Endothelial cell of umbilical vein (primary cell): ENCODE data around the gene RAD1. TPM values are rescaled to one million over a fixed set of nuclear protein-coding genes. Genes with fewer than 3 reads are reported as not detected.

Source experiments
- BruUV-seq: library from RNA; stranded (reverse); fragments of 400-500 nt; replicated peaks from 2 replicates; lab custom pipeline; 2021; lab: Mats Ljungman, UMichigan
- CTCF ChIA-PET: fragments of 300-600, 350-600 bp; sonication (Branson Sonifier 250); formaldehyde crosslinking; loops from one replicate; lab custom pipeline; 2021; ENCODE audit warnings: antibody characterized with exemption, inconsistent platforms; lab: Charles Lee
- POLR2A ChIA-PET: fragments of 300-600, 350-600 bp; sonication (Branson Sonifier 250); formaldehyde crosslinking; loops from one replicate; lab custom pipeline; 2021; ENCODE audit warnings: antibody characterized with exemption, inconsistent platforms; lab: Charles Lee
- DNase-seq: peaks from one replicate; pipeline ENCODE4 v3.0.0-alpha.2; 2011; ENCODE audit warnings: low read depth, low spot score
- FAIRE-seq: peaks from 2 replicates; lab custom pipeline; 2011; peaks lifted over from hg19 to GRCh38; lab: Jason Lieb, UNC
- H2AFZ ChIP-seq: 2 replicates; pipeline ENCODE4 v1.6.0; 2012; ENCODE audit warnings: low read depth, low read length, control low read depth, inconsistent platforms
- H3K27ac ChIP-seq: 2 replicates; pipeline ENCODE4 v1.5.1; 2011; ENCODE audit warnings: low read depth, mild to moderate bottlenecking, control low read depth, low read length, moderate library complexity; ENCODE audit not compliant: insufficient read depth
- H3K27me3 ChIP-seq, 2 experiments: 2 replicates each; pipeline versions ENCODE4 v1.6.0 to v1.6.1; 2011; ENCODE audit warnings: low read length in 2 of 2, mixed read lengths in 1 of 2; ENCODE audit not compliant: control insufficient read depth in 2 of 2, insufficient read depth in 2 of 2
- H3K36me3 ChIP-seq, 2 experiments: 2 replicates in 1 of 2; 3 replicates in 1 of 2; pipeline ENCODE4 v1.5.1; 2011; ENCODE audit warnings: low read length in 2 of 2, mild to moderate bottlenecking in 1 of 2, moderate library complexity in 1 of 2; ENCODE audit not compliant: control insufficient read depth in 2 of 2, insufficient read depth in 2 of 2; ENCODE audit errors: extremely low read depth in 1 of 2
- H3K4me1 ChIP-seq: 3 replicates; pipeline ENCODE4 v1.5.1; 2011; ENCODE audit warnings: mild to moderate bottlenecking, low read length; ENCODE audit not compliant: control insufficient read depth, insufficient read depth; ENCODE audit errors: extremely low read depth
- H3K4me2 ChIP-seq: 2 replicates; pipeline ENCODE4 v1.6.1; 2011; ENCODE audit warnings: low read length, control low read depth, mixed read lengths; ENCODE audit not compliant: insufficient read depth
- H3K4me3 ChIP-seq, 3 experiments: fragments of 200-600 bp in 1 of 3; sonication (generic), shearing (Covaris generic) in 1 of 3; replicated peaks in 1 of 3; 2 replicates each; pipeline ENCODE4 v1.5.1; 2011 to 2016; ENCODE audit warnings: control low read depth in 3 of 3, low read length in 3 of 3, mild to moderate bottlenecking in 2 of 3, inconsistent platforms in 1 of 3, low read depth in 1 of 3, moderate library complexity in 1 of 3; ENCODE audit not compliant: insufficient read depth in 1 of 3
- H3K79me2 ChIP-seq: 2 replicates; pipeline ENCODE4 v1.6.0; 2012; ENCODE audit warnings: low read length, inconsistent platforms; ENCODE audit not compliant: control insufficient read depth, insufficient read depth
- H3K9ac ChIP-seq: replicated peaks from 2 replicates; pipeline ENCODE3; 2011; ENCODE audit warnings: low read length, control low read depth; ENCODE audit not compliant: insufficient read depth; ENCODE audit errors: extremely low read depth
- H3K9me1 ChIP-seq: replicated peaks from 3 replicates; pipeline ENCODE4 v1.6.0; 2011; ENCODE audit warnings: mild to moderate bottlenecking, low read length; ENCODE audit not compliant: control insufficient read depth, insufficient read depth; ENCODE audit errors: extremely low read depth
- H3K9me3 ChIP-seq: replicated peaks from 2 replicates; pipeline ENCODE4 v1.5.1; 2012; ENCODE audit warnings: low read length, inconsistent platforms; ENCODE audit not compliant: control insufficient read depth, insufficient read depth
- H4K20me1 ChIP-seq: replicated peaks from 2 replicates; pipeline ENCODE3; 2011; ENCODE audit warnings: mild to moderate bottlenecking, low read length; ENCODE audit not compliant: control insufficient read depth, insufficient read depth; ENCODE audit errors: extremely low read depth
- EZH2 ChIP-seq: IDR thresholded peaks from 2 replicates; pipeline ENCODE4 v1.6.1; 2012; ENCODE audit warnings: borderline replicate concordance, low read depth, mild to moderate bottlenecking, moderate library complexity, low read length, inconsistent platforms; ENCODE audit not compliant: severe bottlenecking
- FOS ChIP-seq: IDR thresholded peaks from 2 replicates; pipeline ENCODE4 v1.6.1; 2011; ENCODE audit warnings: mild to moderate bottlenecking, low read length, moderate library complexity, borderline replicate concordance; ENCODE audit not compliant: insufficient read depth
- GATA2 ChIP-seq: IDR thresholded peaks from 2 replicates; pipeline ENCODE4 v1.7.0; 2011; ENCODE audit warnings: low read depth, mild to moderate bottlenecking, moderate library complexity, mixed read lengths, low read length; ENCODE audit not compliant: insufficient read length, insufficient read depth
- MYC ChIP-seq: IDR thresholded peaks from one replicate; pipeline ENCODE4 v1.6.1; 2011; ENCODE audit warnings: mild to moderate bottlenecking, low read depth, low read length
- POLR2A ChIP-seq: IDR thresholded peaks from 2 replicates; pipeline ENCODE4 v1.6.1; 2012; ENCODE audit warnings: low read depth, mild to moderate bottlenecking, control low read depth, low read length
- POLR2AphosphoS5 ChIP-seq: IDR thresholded peaks from 2 replicates; pipeline ENCODE4 v1.6.1; 2012; ENCODE audit warnings: low read depth, mild to moderate bottlenecking, control low read depth, low read length, moderate library complexity; ENCODE audit not compliant: insufficient read depth
- dilution Hi-C: fragments of 300-500 bp; cut with MboI; formaldehyde crosslinking; loops from one replicate; pipeline ENCODE4 v1.15.0; 2019; ENCODE audit warnings: low sequenced_read_pairs; ENCODE audit not compliant: extremely low pct_ligation_motif_present
- intact Hi-C: fragments of 100-400 bp; cut with micrococcal nuclease; formaldehyde crosslinking; loops from one replicate; pipeline ENCODE4 v1.10.0; 2022
- polyA plus RNA-seq, 4 experiments: library from polyadenylated mRNA; depleted of rRNA in 3 of 4; stranded (reverse) in 3 of 4; unstranded in 1 of 4; fragments of >200 nt; gene quantifications; 2 replicates each; pipeline versions ENCODE4 v1.2.1 to v1.2.3, GENCODE V29; 2011 to 2012; ENCODE audit warnings: missing spikeins in 1 of 4
- total RNA-seq: library from RNA; stranded (reverse); gene quantifications from 2 replicates; pipeline ENCODE4 v1.2.3, GENCODE V29; 2021
- TF ChIP-seq, protein P1 (sequence below), 2 donors: IDR thresholded peaks; 1 replicate in 1 of 2; 2 replicates in 1 of 2; pipeline ENCODE4 v1.5.1; 2011; ENCODE audit warnings: low read length in 2 of 2, mild to moderate bottlenecking in 2 of 2, moderate library complexity in 2 of 2, control low read depth in 1 of 2, inconsistent platforms in 1 of 2, low read depth in 1 of 2; ENCODE audit not compliant: insufficient read depth in 1 of 2; ENCODE audit errors: extremely low read depth in 1 of 2

The RAD1 gene
- total and polyA plus RNA-seq, 2 donors (not counting 3 experiments of a cell fraction or from before 2014, with no cell fraction given), result 10.7 to 22.2 TPM

- no TSS peak for BruUV-seq
- no peaks in the 10 kb centered on the region for H3K36me3 ChIP-seq
Measured at GRCh38 chr5:34898258-34898895, 16.9 kb downstream of the RAD1 start.

GRCh38 chr5:34897646-34898045 lies 17.7 kb downstream of the RAD1 start:
- no peak overlapping the region for H3K4me2 ChIP-seq
- no peak overlapping the region for H3K9ac ChIP-seq
- BruUV-seq, result no TSS peak
- TF ChIP-seq POLR2AphosphoS5 (no peak), FOS (no peak), POLR2A (no peak), EZH2 (no peak), GATA2 (no peak), MYC (no peak)
- POLR2A ChIA-PET, result no interaction called here
- dilution Hi-C loops (no loop called here), intact Hi-C loops (loop anchor here (1.0 to 2.0 kb wide), 5 partner anchors 58 to 423 kb away; partner anchors contain the start of genes RAI14 and TTC23L)
- FAIRE-seq (no peak), DNase-seq (no peak)
- no peak overlapping the region for H3K4me3 ChIP-seq
- H3K9me1 ChIP-seq, result no peaks in the 10 kb centered on the region
- H3K27me3 ChIP-seq, result peaks cover 0 to under 1% of the 10 kb centered on the region in 2 experiments
- no peaks in the 10 kb centered on the region for H3K79me2 ChIP-seq
- H3K27ac ChIP-seq, result no peak overlapping the region
- CTCF ChIA-PET, result interaction anchor here (0.8 to 7.2 kb wide), 21 partner anchors 9 to 429 kb away, joined by 3 to 84 read pairs (median 5); partner anchors contain the start of genes BRIX1, DNAJC21, RAD1 and TTC23L
- H3K36me3 ChIP-seq, result no peaks in the 10 kb centered on the region
- no peaks in the 10 kb centered on the region for H4K20me1 ChIP-seq
- no peak overlapping the region for H2AFZ ChIP-seq
- no peaks in the 10 kb centered on the region for H3K9me3 ChIP-seq
- no peaks in the 10 kb centered on the region for H3K4me1 ChIP-seq

More at GRCh38 chr5:34898258-34898895, 16.9 kb downstream of the RAD1 start:
- ChIA-PET CTCF (interaction anchor here (0.8 to 7.2 kb wide), 23 partner anchors 8 to 430 kb away, joined by 3 to 84 read pairs (median 5); partner anchors contain the start of genes BRIX1, DNAJC21, RAD1 and TTC23L), POLR2A (no interaction called here)
- DNase-seq (peak; percentile 74), FAIRE-seq (peak; percentile 87)
- Histone ChIP-seq H3K9me1 (no peaks in the 10 kb centered on the region), H2AFZ (no peak overlapping the region), H4K20me1 (no peaks in the 10 kb centered on the region), H3K79me2 (no peaks in the 10 kb centered on the region), H3K4me2 (no peak overlapping the region), H3K9ac (no peak overlapping the region), H3K9me3 (no peaks in the 10 kb centered on the region), H3K4me3 (no peak overlapping the region), H3K4me1 (no peaks in the 10 kb centered on the region), H3K27ac (no peak overlapping the region), H3K27me3 (no peaks in the 10 kb centered on the region)
- intact Hi-C loops, result loop anchor here (1.0 to 2.0 kb wide), 5 partner anchors 59 to 424 kb away; partner anchors contain the start of genes RAI14 and TTC23L
- TF ChIP-seq, protein P1, sequence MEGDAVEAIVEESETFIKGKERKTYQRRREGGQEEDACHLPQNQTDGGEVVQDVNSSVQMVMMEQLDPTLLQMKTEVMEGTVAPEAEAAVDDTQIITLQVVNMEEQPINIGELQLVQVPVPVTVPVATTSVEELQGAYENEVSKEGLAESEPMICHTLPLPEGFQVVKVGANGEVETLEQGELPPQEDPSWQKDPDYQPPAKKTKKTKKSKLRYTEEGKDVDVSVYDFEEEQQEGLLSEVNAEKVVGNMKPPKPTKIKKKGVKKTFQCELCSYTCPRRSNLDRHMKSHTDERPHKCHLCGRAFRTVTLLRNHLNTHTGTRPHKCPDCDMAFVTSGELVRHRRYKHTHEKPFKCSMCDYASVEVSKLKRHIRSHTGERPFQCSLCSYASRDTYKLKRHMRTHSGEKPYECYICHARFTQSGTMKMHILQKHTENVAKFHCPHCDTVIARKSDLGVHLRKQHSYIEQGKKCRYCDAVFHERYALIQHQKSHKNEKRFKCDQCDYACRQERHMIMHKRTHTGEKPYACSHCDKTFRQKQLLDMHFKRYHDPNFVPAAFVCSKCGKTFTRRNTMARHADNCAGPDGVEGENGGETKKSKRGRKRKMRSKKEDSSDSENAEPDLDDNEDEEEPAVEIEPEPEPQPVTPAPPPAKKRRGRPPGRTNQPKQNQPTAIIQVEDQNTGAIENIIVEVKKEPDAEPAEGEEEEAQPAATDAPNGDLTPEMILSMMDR (IDR thresholded peaks at IDR 0.05; ENCODE audit: extremely low read depth in 1 of 2, insufficient read depth in 1 of 2, low read depth in 1 of 2, low read length in 2 of 2), result peak; percentile 83 to 84
- TF ChIP-seq FOS, result no peak
- dilution Hi-C loops, result no loop called here
